Karpas-422 (cell line): ENCODE measurements around the gene CFB. TPM values are rescaled to one million over a fixed set of nuclear protein-coding genes. Genes with fewer than 3 reads are reported as not detected.
A peak's percentile ranks its signal among the peaks of the same experiment; 100 is the strongest.
"Not testable (repeated sequence)": the region's sequence is repeated elsewhere in the genome, so short reads cannot be mapped to it uniquely, and the experiment has no call there.

Source experiments
- DNase-seq: peaks from one replicate; pipeline ENCODE4 v3.0.0-alpha.2; 2015
- H2AFZ ChIP-seq: fragments of 200-600 bp; sonication (generic); 2 replicates; pipeline ENCODE4 v1.6.1; 2014; ENCODE audit warnings: antibody characterized with exemption, low read length, mixed read lengths
- H3K27ac ChIP-seq: fragments of 200-600 bp; sonication (generic); 2 replicates; pipeline ENCODE4 v1.5.1; 2014; ENCODE audit warnings: mild to moderate bottlenecking, low read length, moderate library complexity
- H3K27me3 ChIP-seq: fragments of 200-600 bp; sonication (generic); 2 replicates; pipeline ENCODE4 v1.6.1; 2014; ENCODE audit warnings: low read length, mixed read lengths
- H3K36me3 ChIP-seq: fragments of 200-600 bp; sonication (generic); 2 replicates; pipeline ENCODE4 v1.6.1; 2014; ENCODE audit warnings: low read length, mixed read lengths; ENCODE audit not compliant: insufficient read depth
- H3K4me1 ChIP-seq: fragments of 200-600 bp; sonication (generic); 2 replicates; pipeline ENCODE4 v1.6.1; 2014; ENCODE audit warnings: mild to moderate bottlenecking, low read length, mixed read lengths
- H3K4me2 ChIP-seq: fragments of 200-600 bp; sonication (generic); 2 replicates; pipeline ENCODE4 v1.6.1; 2014; ENCODE audit warnings: low read length, low read depth, mild to moderate bottlenecking; ENCODE audit not compliant: poor library complexity, severe bottlenecking
- H3K4me3 ChIP-seq: fragments of 200-600 bp; sonication (generic); 2 replicates; pipeline ENCODE4 v1.5.1; 2014; ENCODE audit warnings: mild to moderate bottlenecking, antibody characterized with exemption, low read length, mixed read lengths
- H3K79me2 ChIP-seq: fragments of 200-600 bp; sonication (generic); 2 replicates; pipeline ENCODE4 v1.6.1; 2014; ENCODE audit warnings: mild to moderate bottlenecking, low read length, mixed read lengths
- H3K9ac ChIP-seq: fragments of 200-600 bp; sonication (generic); 2 replicates; pipeline ENCODE4 v1.6.0; 2014; ENCODE audit warnings: low read length
- H3K9me2 ChIP-seq: fragments of 200-600 bp; sonication (generic), shearing (Covaris generic); replicated peaks from 2 replicates; pipeline ENCODE4 v1.6.0; 2014; ENCODE audit warnings: mild to moderate bottlenecking, low read length, moderate library complexity; ENCODE audit not compliant: insufficient read depth
- H3K9me3 ChIP-seq: fragments of 300-700, 200-600 bp; sonication (generic); 2 replicates; pipeline ENCODE4 v1.6.1; 2014; ENCODE audit warnings: low read length, mixed read lengths
- H4K20me1 ChIP-seq: fragments of 200-600 bp; sonication (generic); 2 replicates; pipeline ENCODE4 v1.6.1; 2014; ENCODE audit warnings: mild to moderate bottlenecking, antibody characterized with exemption, low read length, low read depth; ENCODE audit not compliant: insufficient read depth
- total RNA-seq: library from RNA; depleted of rRNA; stranded (reverse); fragments of >200 nt; shearing (Covaris generic); gene quantifications from 2 replicates; pipeline ENCODE4 v1.2.3, GENCODE V29; 2014; ENCODE audit warnings: low replicate concordance

CFB gene
- total RNA-seq, 1 experiment from 2014 or later, result not detected

- Histone ChIP-seq H3K4me2 (no peak overlapping the region), H3K9me2 (no peaks in the 10 kb centered on the region), H4K20me1 (no peaks in the 10 kb centered on the region), H3K27me3 (no peaks in the 10 kb centered on the region), H3K27ac (no peak overlapping the region), H3K79me2 (no peaks in the 10 kb centered on the region), H3K4me1 (no peaks in the 10 kb centered on the region), H3K9me3 (no peaks in the 10 kb centered on the region), H3K36me3 (no peaks in the 10 kb centered on the region), H3K4me3 (no peak overlapping the region), H3K9ac (no peak overlapping the region), H2AFZ (no peak overlapping the region)
- no peak for DNase-seq
These were observed 25.1 kb upstream of the CFB start for GRCh38 chr6:31920811-31921210.

DNA sequence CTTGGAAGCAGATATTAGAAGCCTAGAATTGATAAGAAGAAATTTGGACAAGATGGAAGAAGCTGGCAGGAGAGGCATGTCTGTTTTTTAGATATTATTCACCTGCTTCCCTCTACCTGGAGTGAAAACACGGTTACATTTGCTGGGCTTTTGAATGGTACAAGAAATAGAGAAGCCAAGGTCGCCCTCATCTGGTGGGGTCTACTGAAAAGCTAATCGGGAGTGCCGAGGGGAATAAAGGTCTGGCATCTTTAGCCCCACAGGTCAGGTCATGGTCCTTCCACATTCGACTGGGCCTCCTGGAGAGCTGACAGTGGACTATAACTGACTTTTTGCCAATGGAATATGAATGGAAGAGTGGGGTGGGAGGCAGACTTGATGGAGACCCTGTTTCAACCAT, 23.0 kb upstream of the CFB start:
- Histone ChIP-seq H3K9me3 (no peaks in the 10 kb centered on the region), H3K27ac (no peak overlapping the region), H3K27me3 (no peaks in the 10 kb centered on the region), H3K9ac (no peak overlapping the region), H4K20me1 (no peaks in the 10 kb centered on the region), H3K4me3 (no peak overlapping the region), H3K4me2 (no peak overlapping the region), H3K36me3 (no peaks in the 10 kb centered on the region), H3K9me2 (no peaks in the 10 kb centered on the region), H2AFZ (no peak overlapping the region), H3K4me1 (no peaks in the 10 kb centered on the region), H3K79me2 (no peaks in the 10 kb centered on the region)
- peak; percentile 61 for DNase-seq

GRCh38 chr6:31927242-31927862, 18.5 kb upstream of the CFB start, which contains the start of gene C2:
Gene C2, plus strand, starts transcription at chr6:31927717. Its CDS starts 36 bp downstream, at chr6:31927753.
- H3K9me3 ChIP-seq, result no peaks in the 10 kb centered on the region
- DNase-seq, result no peak
- no peaks in the 10 kb centered on the region for H3K9me2 ChIP-seq
- H3K4me2 ChIP-seq, result no peak within 1 kb of the TSS
- no peak within 1 kb of the TSS for H3K4me3 ChIP-seq
- H4K20me1 ChIP-seq, result no peaks in the 10 kb centered on the region
- H3K36me3 ChIP-seq, result no peaks in the 10 kb centered on the region
- H3K27ac ChIP-seq, result no peak within 1 kb of the TSS
- H3K79me2 ChIP-seq, result no peaks in the 10 kb centered on the region
- H3K4me1 ChIP-seq, result no peaks in the 10 kb centered on the region
- no peaks in the 10 kb centered on the region for H3K27me3 ChIP-seq
- H2AFZ ChIP-seq, result no peak within 1 kb of the TSS
- no peak within 1 kb of the TSS for H3K9ac ChIP-seq

- Histone ChIP-seq H3K9ac (no peak overlapping the region), H4K20me1 (no peaks in the 10 kb centered on the region), H3K36me3 (no peaks in the 10 kb centered on the region), H3K79me2 (no peaks in the 10 kb centered on the region), H3K9me2 (no peaks in the 10 kb centered on the region), H3K4me3 (no peak overlapping the region), H2AFZ (no peak overlapping the region), H3K4me2 (no peak overlapping the region), H3K4me1 (no peaks in the 10 kb centered on the region), H3K27me3 (no peaks in the 10 kb centered on the region), H3K9me3 (no peaks in the 10 kb centered on the region), H3K27ac (no peak overlapping the region)
- no peak for DNase-seq
These were observed 17.8 kb upstream of the CFB start for GRCh38 chr6:31927863-31928671.

DNA sequence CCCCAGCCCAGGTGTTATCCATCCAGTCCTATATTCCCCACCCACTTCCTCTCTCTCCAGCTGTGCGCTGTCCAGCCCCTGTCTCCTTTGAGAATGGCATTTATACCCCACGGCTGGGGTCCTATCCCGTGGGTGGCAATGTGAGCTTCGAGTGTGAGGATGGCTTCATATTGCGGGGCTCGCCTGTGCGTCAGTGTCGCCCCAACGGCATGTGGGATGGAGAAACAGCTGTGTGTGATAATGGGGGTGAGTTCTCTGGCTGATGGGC, 17.3 kb upstream of the CFB start:
- no peak overlapping the region for H3K27ac ChIP-seq
- H3K4me2 ChIP-seq, result no peak overlapping the region
- H3K79me2 ChIP-seq, result no peaks in the 10 kb centered on the region
- DNase-seq, result no peak
- no peak overlapping the region for H3K9ac ChIP-seq
- no peak overlapping the region for H3K4me3 ChIP-seq
- no peaks in the 10 kb centered on the region for H4K20me1 ChIP-seq
- H3K36me3 ChIP-seq, result no peaks in the 10 kb centered on the region
- H3K9me3 ChIP-seq, result no peaks in the 10 kb centered on the region
- H3K9me2 ChIP-seq, result no peaks in the 10 kb centered on the region
- no peak overlapping the region for H2AFZ ChIP-seq
- no peaks in the 10 kb centered on the region for H3K27me3 ChIP-seq
- H3K4me1 ChIP-seq, result no peaks in the 10 kb centered on the region

- Histone ChIP-seq H3K4me3 (no peak overlapping the region), H3K36me3 (no peaks in the 10 kb centered on the region), H3K9me2 (no peaks in the 10 kb centered on the region), H3K9ac (no peak overlapping the region), H3K4me2 (no peak overlapping the region), H3K27me3 (no peaks in the 10 kb centered on the region), H3K9me3 (no peaks in the 10 kb centered on the region), H3K4me1 (no peaks in the 10 kb centered on the region), H3K27ac (no peak overlapping the region), H2AFZ (no peak overlapping the region), H3K79me2 (no peaks in the 10 kb centered on the region), H4K20me1 (no peaks in the 10 kb centered on the region)
- no peak for DNase-seq
These were observed 14.9 kb upstream of the CFB start for GRCh38 chr6:31930962-31931361.

- H3K27me3 ChIP-seq, H2AFZ ChIP-seq, H3K4me1 ChIP-seq, H3K4me3 ChIP-seq, H3K4me2 ChIP-seq, H3K9me3 ChIP-seq, H3K36me3 ChIP-seq, H3K9me2 ChIP-seq, DNase-seq, H3K9ac ChIP-seq, H3K79me2 ChIP-seq, H4K20me1 ChIP-seq, H3K27ac ChIP-seq: not testable (repeated sequence)
These were observed 13.8 kb upstream of the CFB start for GRCh38 chr6:31932137-31932536.

- Histone ChIP-seq H3K36me3 (no peaks in the 10 kb centered on the region), H3K4me1 (no peaks in the 10 kb centered on the region), H3K27me3 (no peaks in the 10 kb centered on the region), H3K79me2 (no peaks in the 10 kb centered on the region), H3K27ac (no peak overlapping the region), H3K4me3 (no peak overlapping the region), H2AFZ (no peak overlapping the region), H3K9me2 (no peaks in the 10 kb centered on the region), H3K4me2 (no peak overlapping the region), H3K9me3 (no peaks in the 10 kb centered on the region), H3K9ac (no peak overlapping the region), H4K20me1 (no peaks in the 10 kb centered on the region)
- DNase-seq, result no peak
These were observed 12.4 kb upstream of the CFB start for GRCh38 chr6:31933537-31933936.
